ENCODE data around the gene CD22. TPM values are rescaled to one million over a fixed set of nuclear protein-coding genes. Genes with fewer than 3 reads are reported as not detected.
"Not testable (repeated sequence)": the region's sequence is repeated elsewhere in the genome, so short reads cannot be mapped to it uniquely, and the experiment has no call there.

The CD22 gene
- total RNA-seq, 1 experiment from 2014 or later: 0.56 TPM

DNA sequence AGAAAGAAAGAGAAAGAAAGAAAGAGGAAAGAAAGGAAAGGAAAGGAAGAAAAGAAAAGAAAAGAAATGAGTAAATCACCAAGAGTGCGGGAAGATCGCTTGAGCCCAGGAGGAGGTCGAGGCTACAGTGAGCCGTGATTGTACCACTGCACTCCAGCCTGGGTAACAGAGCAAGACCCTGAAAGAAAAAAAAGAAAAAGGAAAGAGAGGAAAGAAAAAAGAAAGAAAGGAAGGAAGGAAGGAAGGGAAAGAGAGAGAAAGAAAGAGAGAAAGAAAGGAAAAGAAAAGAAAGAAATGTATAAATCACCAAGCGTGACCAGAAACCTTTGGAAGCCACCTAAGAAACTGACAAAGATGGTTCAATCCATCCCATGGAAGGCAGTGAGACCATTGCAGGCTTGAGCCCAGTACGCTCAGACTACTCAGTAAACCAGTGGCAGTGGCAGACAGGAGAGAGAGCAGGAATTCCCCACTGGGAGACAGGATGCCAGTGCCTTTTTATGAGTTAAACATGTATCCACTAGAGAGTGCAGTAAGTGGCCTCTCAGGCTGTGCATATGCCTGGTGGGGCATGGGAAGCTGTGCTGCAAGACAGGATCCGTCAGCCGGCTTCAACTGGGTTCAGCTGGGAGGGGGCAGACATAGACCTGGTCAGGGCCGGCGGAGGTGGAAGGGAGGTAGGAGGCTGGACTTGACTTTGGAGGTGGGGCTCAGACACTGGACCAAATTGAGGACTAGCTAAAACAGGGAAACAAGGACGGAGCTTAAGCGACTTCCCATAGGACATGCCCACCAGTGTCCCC lies 46.7 kb downstream of the CD22 start:
- Mint-ChIP-seq H3K27me3 (ENCODE audit: insufficient read depth, unreplicated experiment) (peaks cover 34% of the 10 kb centered on the region), H3K4me1 (ENCODE audit: insufficient read depth, unreplicated experiment) (no peaks in the 10 kb centered on the region), H3K4me3 (ENCODE audit: unreplicated experiment) (no peak overlapping the region), H3K36me3 (ENCODE audit: insufficient read depth, unreplicated experiment) (no peaks in the 10 kb centered on the region), H3K9me3 (ENCODE audit: unreplicated experiment) (no peaks in the 10 kb centered on the region), H3K27ac (ENCODE audit: low read depth, unreplicated experiment) (no peak overlapping the region)
- DNase-seq (ENCODE audit: unreplicated experiment): no peak
- no TSS peak for BruUV-seq (replicated peaks)
- ChIA-PET CTCF (interaction anchor here (2.1 kb wide), 1 partner anchor 23 kb away, joined by 7 read pairs; no protein-coding TSS in a partner anchor), POLR2A (no interaction called here)
- intact Hi-C loops (cut with micrococcal nuclease): no loop called here
- no peak for TF ChIP-seq CTCF (IDR thresholded peaks at IDR 0.05; ENCODE audit: unreplicated experiment)

- ChIA-PET CTCF (interaction anchor here (0.7 to 2.1 kb wide), 4 partner anchors 10 to 308 kb away, joined by 3 to 7 read pairs (median 3); no protein-coding TSS in a partner anchor), POLR2A (no interaction called here)
- Mint-ChIP-seq H3K4me3 (ENCODE audit: unreplicated experiment) (no peak overlapping the region), H3K27me3 (ENCODE audit: insufficient read depth, unreplicated experiment) (peaks cover 54% of the 10 kb centered on the region), H3K36me3 (ENCODE audit: insufficient read depth, unreplicated experiment) (no peaks in the 10 kb centered on the region), H3K4me1 (ENCODE audit: insufficient read depth, unreplicated experiment) (no peaks in the 10 kb centered on the region), H3K9me3 (ENCODE audit: unreplicated experiment) (no peaks in the 10 kb centered on the region), H3K27ac (ENCODE audit: low read depth, unreplicated experiment) (no peak overlapping the region)
- intact Hi-C loops (cut with micrococcal nuclease): no loop called here
- no peak for TF ChIP-seq CTCF (IDR thresholded peaks at IDR 0.05; ENCODE audit: unreplicated experiment)
- no peak for DNase-seq (ENCODE audit: unreplicated experiment)
- no TSS peak for BruUV-seq (replicated peaks)
These were observed 48.7 kb downstream of the CD22 start for GRCh38 chr19:35377656-35378055.

GRCh38 chr19:35378356-35378755 lies 49.4 kb downstream of the CD22 start:
- CTCF ChIA-PET: interaction anchor here (0.6 to 1.1 kb wide), 3 partner anchors 12 to 90 kb away, joined by 3 read pairs; no protein-coding TSS in a partner anchor
- BruUV-seq (replicated peaks): no TSS peak
- no peaks in the 10 kb centered on the region for H3K36me3 Mint-ChIP-seq (ENCODE audit: insufficient read depth, unreplicated experiment)

GRCh38 chr19:35379545-35379944 lies 50.6 kb downstream of the CD22 start:
- peaks cover 46% of the 10 kb centered on the region for H3K27me3 Mint-ChIP-seq (ENCODE audit: insufficient read depth, unreplicated experiment)
- DNase-seq (ENCODE audit: unreplicated experiment); H3K4me3 Mint-ChIP-seq (ENCODE audit: unreplicated experiment); H3K36me3 Mint-ChIP-seq (ENCODE audit: insufficient read depth, unreplicated experiment); H3K27ac Mint-ChIP-seq (ENCODE audit: low read depth, unreplicated experiment); intact Hi-C loops (cut with micrococcal nuclease); H3K4me1 Mint-ChIP-seq (ENCODE audit: insufficient read depth, unreplicated experiment); BruUV-seq (replicated peaks); H3K9me3 Mint-ChIP-seq (ENCODE audit: unreplicated experiment): not testable (repeated sequence)
- ChIA-PET POLR2A (interaction anchor here (0.6 kb wide), 1 partner anchor 292 kb away, joined by 3 read pairs; no protein-coding TSS in a partner anchor), CTCF (interaction anchor here (0.7 kb wide), 1 partner anchor 847 kb away, joined by 3 read pairs; no protein-coding TSS in a partner anchor)

More at GRCh38 chr19:35378356-35378755, 49.4 kb downstream of the CD22 start:
- Mint-ChIP-seq H3K4me3 (ENCODE audit: unreplicated experiment) (no peak overlapping the region), H3K27me3 (ENCODE audit: insufficient read depth, unreplicated experiment) (peaks cover 58% of the 10 kb centered on the region), H3K4me1 (ENCODE audit: insufficient read depth, unreplicated experiment) (no peaks in the 10 kb centered on the region), H3K27ac (ENCODE audit: low read depth, unreplicated experiment) (no peak overlapping the region), H3K9me3 (ENCODE audit: unreplicated experiment) (no peaks in the 10 kb centered on the region)
- intact Hi-C loops (cut with micrococcal nuclease): no loop called here
- POLR2A ChIA-PET: no interaction called here
- DNase-seq (ENCODE audit: unreplicated experiment): no peak
- TF ChIP-seq CTCF (IDR thresholded peaks at IDR 0.05; ENCODE audit: unreplicated experiment): no peak

Measured in MCF 10A (cell line).